ENCODE data around the gene TMEM150C. TPM values are rescaled to one million over a fixed set of nuclear protein-coding genes. Genes with fewer than 3 reads are reported as not detected.

Gene TMEM150C
- polyA plus RNA-seq, 1 experiment, result 0.96 TPM

DNA sequence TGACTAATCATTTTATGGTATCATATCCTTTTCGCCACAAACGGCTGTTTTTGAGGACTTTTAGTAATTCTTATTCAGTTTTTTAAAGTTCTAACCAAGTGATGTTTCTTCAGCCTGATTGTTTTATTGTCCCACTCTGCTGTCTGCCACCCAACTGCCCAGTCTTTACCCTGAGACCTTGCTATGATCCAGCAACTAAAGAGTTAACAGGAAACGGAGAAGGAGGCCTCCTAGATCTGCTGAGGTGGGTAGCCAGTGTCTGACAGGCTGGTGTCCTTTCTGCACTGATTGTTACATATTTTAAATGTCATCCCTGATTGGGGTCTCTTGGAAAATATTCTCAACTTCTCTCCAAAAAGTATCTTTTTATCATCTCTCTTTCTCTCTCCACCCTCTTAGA is 7.9 kb upstream of the TMEM150C start:
- no peak for DNase-seq (ENCODE audit: low read depth)
- Histone ChIP-seq H3K27me3 (ENCODE audit: control insufficient read depth, insufficient read depth, low read length) (peaks cover 5% of the 10 kb centered on the region), H3K36me3 (ENCODE audit: control insufficient read depth, insufficient read depth, low read length) (no peaks in the 10 kb centered on the region), H3K4me3 (ENCODE audit: low read depth, low read length) (no peak overlapping the region)
- ChIA-PET CTCF (no interaction called here), POLR2A (no interaction called here)
- TF ChIP-seq CTCF (IDR thresholded peaks at IDR 0.05; ENCODE audit: insufficient read depth, low read depth, low read length), result no peak

GRCh38 chr4:82569076-82569475 is 7.3 kb upstream of the TMEM150C start:
- H3K27me3 ChIP-seq (ENCODE audit: control insufficient read depth, insufficient read depth, low read length), result peaks cover 5% of the 10 kb centered on the region
- ChIA-PET CTCF (no interaction called here), POLR2A (no interaction called here)
- DNase-seq (ENCODE audit: low read depth), result no peak
- H3K4me3 ChIP-seq (ENCODE audit: low read depth, low read length), result no peak overlapping the region
- no peak for TF ChIP-seq CTCF (IDR thresholded peaks at IDR 0.05; ENCODE audit: insufficient read depth, low read depth, low read length)
- H3K36me3 ChIP-seq (ENCODE audit: control insufficient read depth, insufficient read depth, low read length), result no peaks in the 10 kb centered on the region

GRCh38 chr4:82567444-82567843 is 5.7 kb upstream of the TMEM150C start:
- peaks cover 6% of the 10 kb centered on the region for H3K27me3 ChIP-seq (ENCODE audit: control insufficient read depth, insufficient read depth, low read length)
- DNase-seq (ENCODE audit: low read depth), result no peak
- CTCF ChIA-PET, result no interaction called here
- no peak for TF ChIP-seq CTCF (IDR thresholded peaks at IDR 0.05; ENCODE audit: insufficient read depth, low read depth, low read length)
- no peak overlapping the region for H3K4me3 ChIP-seq (ENCODE audit: low read depth, low read length)
- POLR2A ChIA-PET, result no interaction called here
- H3K36me3 ChIP-seq (ENCODE audit: control insufficient read depth, insufficient read depth, low read length), result no peaks in the 10 kb centered on the region

DNA sequence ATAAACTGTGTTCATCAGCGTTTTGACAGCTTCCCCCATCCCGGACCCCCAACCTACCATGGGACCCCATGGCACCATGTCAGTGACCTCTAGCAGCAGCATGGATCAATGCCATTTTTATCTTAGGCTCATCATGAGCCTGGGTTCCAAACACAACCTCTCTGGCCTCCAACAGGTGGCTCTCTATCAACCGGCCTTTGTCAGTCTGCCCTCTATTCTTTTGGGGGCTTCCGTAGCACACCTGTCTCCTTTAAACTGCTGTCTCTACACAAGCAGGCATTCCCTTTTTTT is 721 bp upstream of the TMEM150C start:
- no peak overlapping the region; the same call in 1 of the 2 replicates for H3K4me3 ChIP-seq (ENCODE audit: low read depth, low read length)
- CTCF ChIA-PET, result no interaction called here
- POLR2A ChIA-PET, result no interaction called here
- TF ChIP-seq CTCF (IDR thresholded peaks at IDR 0.05; ENCODE audit: insufficient read depth, low read depth, low read length), result no peak
- H3K27me3 ChIP-seq (ENCODE audit: control insufficient read depth, insufficient read depth, low read length), result peaks cover 13% of the 10 kb centered on the region
- H3K36me3 ChIP-seq (ENCODE audit: control insufficient read depth, insufficient read depth, low read length), result no peaks in the 10 kb centered on the region
- no peak for DNase-seq (ENCODE audit: low read depth)

GRCh38 chr4:82560853-82561785 is 669 bp downstream of the TMEM150C start:
- H3K4me3 ChIP-seq (ENCODE audit: low read depth, low read length), result peak overlapping the region; percentile 45
- H3K27me3 ChIP-seq (ENCODE audit: control insufficient read depth, insufficient read depth, low read length), result peaks cover 10% of the 10 kb centered on the region
- H3K36me3 ChIP-seq (ENCODE audit: control insufficient read depth, insufficient read depth, low read length), result no peaks in the 10 kb centered on the region
- POLR2A ChIA-PET, result no interaction called here
- no peak for DNase-seq (ENCODE audit: low read depth)
- TF ChIP-seq CTCF (IDR thresholded peaks at IDR 0.05; ENCODE audit: insufficient read depth, low read depth, low read length), result no peak
- CTCF ChIA-PET, result interaction anchor here (0.9 kb wide), 1 partner anchor 238 kb away, joined by 3 read pairs; the partner anchor contains the start of gene SCD5

Measured in BJ (cell line).